ENCODE measurements around the gene ZNF497.

ZNF497 gene

DNA sequence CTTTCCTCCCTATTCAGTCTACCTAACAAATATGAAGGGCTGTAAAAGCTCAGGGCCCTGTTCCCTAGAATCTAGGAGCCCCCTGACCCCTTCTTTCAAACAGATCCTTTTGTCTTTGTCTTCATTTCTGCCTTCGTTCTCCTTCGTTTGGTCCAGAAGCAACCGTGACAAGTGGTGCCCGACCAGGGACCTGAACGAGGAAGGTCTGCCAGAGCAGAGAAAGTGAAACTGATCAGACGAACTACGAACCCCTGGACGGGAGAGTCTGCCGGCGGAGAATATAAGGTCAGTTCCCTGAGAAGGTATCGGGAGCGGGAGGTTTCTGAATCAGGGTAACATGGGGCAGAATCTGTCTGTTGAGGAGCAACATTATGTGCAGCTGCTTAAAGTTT, 56.6 kb downstream of the ZNF497 start:
- peak overlapping the region; percentile 94 for H3K4me3 ChIP-seq (ENCODE audit: low read length)
- no peak for TF ChIP-seq ZNF274 (IDR thresholded peaks at IDR 0.05; ENCODE audit: low read depth, low read length)

DNA sequence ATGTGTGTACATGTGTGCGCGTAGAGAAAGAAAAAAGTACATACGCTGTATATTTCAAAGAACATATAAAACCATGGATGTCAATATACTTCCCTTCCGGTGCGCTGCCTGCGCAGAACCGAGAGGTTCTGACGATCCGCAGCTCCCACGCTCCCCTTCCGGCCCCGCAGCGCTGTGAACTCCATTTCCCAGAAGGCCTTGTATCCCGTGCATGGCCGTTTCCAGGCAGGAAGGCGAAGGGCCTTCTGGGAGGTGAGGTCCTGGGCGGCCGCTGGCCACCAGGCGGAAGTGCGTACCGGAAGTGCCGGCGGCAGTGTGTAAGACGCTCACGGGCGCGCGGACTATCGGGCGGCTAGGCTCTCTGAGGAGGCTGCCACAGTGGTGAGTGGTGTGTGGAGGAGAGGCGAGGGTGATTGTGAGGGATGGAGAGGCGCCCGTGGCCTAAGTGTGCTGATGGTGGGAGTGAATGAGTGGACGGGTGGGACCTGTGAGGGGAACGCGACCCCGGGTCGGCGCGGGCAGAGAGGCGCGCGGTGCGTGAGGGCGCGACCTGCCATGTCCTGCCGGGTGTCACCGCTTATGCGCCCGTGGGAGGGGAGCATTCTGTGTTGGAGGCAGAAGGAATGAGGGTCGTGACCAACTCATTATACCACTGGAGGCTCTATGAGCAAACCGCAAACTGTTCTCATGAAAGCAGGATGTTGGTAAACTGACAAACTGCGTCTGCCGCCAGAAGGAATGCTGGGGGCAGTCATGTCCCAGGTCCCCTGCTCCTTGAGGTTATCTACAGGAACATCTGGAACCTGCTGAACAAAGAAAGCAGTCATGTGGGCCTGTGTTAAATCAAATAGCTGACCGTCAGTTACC, 57.3 kb downstream of the ZNF497 start, which contains the start of gene ERVK3-1:
Gene ERVK3-1 (plus strand): TSS at position 313 of the 867 bp plus-strand sequence. CDS start 6,792 bp downstream, outside the sequence.
- peak within 1 kb of the TSS; percentile 94 for H3K4me3 ChIP-seq (ENCODE audit: low read length)

DNA sequence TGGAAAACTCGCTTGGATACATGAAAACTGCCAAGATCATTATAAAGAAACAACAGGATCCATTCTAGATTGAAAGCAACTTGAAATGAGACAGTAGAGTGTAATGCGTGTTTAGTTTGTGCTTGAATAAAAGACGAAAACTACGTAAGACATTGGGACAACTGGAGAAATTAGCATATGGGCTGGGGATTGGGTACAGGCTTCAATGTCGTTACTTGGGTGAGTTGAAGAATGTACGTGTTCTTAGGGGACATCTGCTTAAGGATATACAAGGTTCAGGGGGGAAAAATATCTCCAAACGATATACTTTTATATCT, 57.8 kb downstream of the ZNF497 start:
- no peak overlapping the region; the same call in 1 of the 2 replicates for H3K4me3 ChIP-seq (ENCODE audit: low read length)
- no peak for TF ChIP-seq ZNF274 (IDR thresholded peaks at IDR 0.05; ENCODE audit: low read depth, low read length)

More for the DNA sequence above, 57.3 kb downstream of the ZNF497 start, which contains the start of gene ERVK3-1:
- TF ChIP-seq ZNF274 (IDR thresholded peaks at IDR 0.05; ENCODE audit: low read depth, low read length) = no peak
